RWPE2 (cell line): Measurements from ENCODE around the gene ELMO3.

Experiments
- ATAC-seq: fragments of 200-7000 bp; cut with Tn5 transposase; 3 replicates; pipeline ENCODE4 v1.9.1; 2021; ENCODE audit warnings: low read depth
- DNase-seq: peaks from one replicate; pipeline ENCODE4 v3.0.0-alpha.2; 2020; ENCODE audit warnings: low spot score
- H3K27ac ChIP-seq: fragments of 450-650 bp; 2 replicates; pipeline ENCODE4 v1.5.1; 2017; ENCODE audit warnings: mild to moderate bottlenecking; ENCODE audit not compliant: poor library complexity, severe bottlenecking
- H3K27me3 ChIP-seq: fragments of 250-450 bp; sonication (Bioruptor Pico); 2 replicates; pipeline ENCODE4 v1.5.1; 2021; ENCODE audit warnings: mild to moderate bottlenecking, moderate library complexity; ENCODE audit not compliant: insufficient read depth, poor library complexity, severe bottlenecking
- H3K36me3 ChIP-seq: fragments of 250-450 bp; sonication (Bioruptor Pico); 2 replicates; pipeline ENCODE4 v1.5.1; 2020; ENCODE audit warnings: low read depth, mild to moderate bottlenecking, moderate library complexity
- H3K4me1 ChIP-seq: fragments of 250-450 bp; sonication (Bioruptor Pico); 2 replicates; pipeline ENCODE4 v1.5.1; 2021; ENCODE audit warnings: mild to moderate bottlenecking, moderate library complexity; ENCODE audit not compliant: insufficient read depth, poor library complexity, severe bottlenecking
- H3K4me3 ChIP-seq: fragments of 250-450 bp; sonication (Bioruptor Pico); 2 replicates; pipeline ENCODE4 v1.5.1; 2021; ENCODE audit warnings: mild to moderate bottlenecking, moderate library complexity; ENCODE audit not compliant: severe bottlenecking
- H3K9me3 ChIP-seq: fragments of 250-450 bp; sonication (Bioruptor Pico); 2 replicates; pipeline ENCODE4 v1.5.1; 2021; ENCODE audit warnings: mild to moderate bottlenecking, moderate library complexity; ENCODE audit not compliant: severe bottlenecking
- TF ChIP-seq, protein P1 (sequence below): fragments of 450-650 bp; IDR thresholded peaks from one replicate; pipeline ENCODE4 v1.5.1; 2017; ENCODE audit warnings: mild to moderate bottlenecking, moderate library complexity; ENCODE audit not compliant: poor library complexity, severe bottlenecking

The ELMO3 gene

GRCh38 chr16:67196881-67197280 is 2.0 kb upstream of the ELMO3 start:
- Histone ChIP-seq H3K27me3 (no peaks in the 10 kb centered on the region), H3K4me1 (peaks cover 9% of the 10 kb centered on the region), H3K9me3 (no peaks in the 10 kb centered on the region), H3K27ac (peak overlapping the region; percentile 78), H3K4me3 (no peak overlapping the region), H3K36me3 (peaks cover 78% of the 10 kb centered on the region)
- DNase-seq = no peak
- TF ChIP-seq, protein P1, sequence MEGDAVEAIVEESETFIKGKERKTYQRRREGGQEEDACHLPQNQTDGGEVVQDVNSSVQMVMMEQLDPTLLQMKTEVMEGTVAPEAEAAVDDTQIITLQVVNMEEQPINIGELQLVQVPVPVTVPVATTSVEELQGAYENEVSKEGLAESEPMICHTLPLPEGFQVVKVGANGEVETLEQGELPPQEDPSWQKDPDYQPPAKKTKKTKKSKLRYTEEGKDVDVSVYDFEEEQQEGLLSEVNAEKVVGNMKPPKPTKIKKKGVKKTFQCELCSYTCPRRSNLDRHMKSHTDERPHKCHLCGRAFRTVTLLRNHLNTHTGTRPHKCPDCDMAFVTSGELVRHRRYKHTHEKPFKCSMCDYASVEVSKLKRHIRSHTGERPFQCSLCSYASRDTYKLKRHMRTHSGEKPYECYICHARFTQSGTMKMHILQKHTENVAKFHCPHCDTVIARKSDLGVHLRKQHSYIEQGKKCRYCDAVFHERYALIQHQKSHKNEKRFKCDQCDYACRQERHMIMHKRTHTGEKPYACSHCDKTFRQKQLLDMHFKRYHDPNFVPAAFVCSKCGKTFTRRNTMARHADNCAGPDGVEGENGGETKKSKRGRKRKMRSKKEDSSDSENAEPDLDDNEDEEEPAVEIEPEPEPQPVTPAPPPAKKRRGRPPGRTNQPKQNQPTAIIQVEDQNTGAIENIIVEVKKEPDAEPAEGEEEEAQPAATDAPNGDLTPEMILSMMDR = no peak
- no peak for ATAC-seq

DNA sequence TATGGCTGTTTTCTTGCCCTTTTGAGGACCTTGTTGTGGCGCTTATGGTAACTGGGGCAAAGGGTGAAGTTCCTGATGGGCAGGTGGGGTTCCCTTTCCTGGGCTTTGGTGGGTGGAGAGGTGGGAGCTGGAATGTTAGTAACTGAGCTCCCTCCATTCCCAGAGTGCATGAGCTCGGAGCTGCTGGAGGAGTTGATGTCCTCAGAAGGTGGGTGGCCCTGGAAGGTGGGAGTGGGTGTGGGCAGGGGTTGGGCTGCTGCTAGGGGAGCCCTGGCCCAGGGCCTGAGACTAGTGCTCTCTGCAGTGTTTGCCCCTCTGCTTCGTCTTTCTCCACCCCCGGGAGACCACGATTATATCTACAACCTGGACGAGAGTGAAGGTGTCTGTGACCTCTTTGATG is 1.2 kb upstream of the ELMO3 start:
- Histone ChIP-seq H3K4me3 (no peak overlapping the region), H3K9me3 (no peaks in the 10 kb centered on the region), H3K36me3 (peaks cover 86% of the 10 kb centered on the region), H3K27ac (peak overlapping the region; percentile 78), H3K27me3 (no peaks in the 10 kb centered on the region), H3K4me1 (peaks cover 9% of the 10 kb centered on the region)
- ATAC-seq = no peak
- peak; percentile 45 for DNase-seq
- TF ChIP-seq, protein P1 = no peak

DNA sequence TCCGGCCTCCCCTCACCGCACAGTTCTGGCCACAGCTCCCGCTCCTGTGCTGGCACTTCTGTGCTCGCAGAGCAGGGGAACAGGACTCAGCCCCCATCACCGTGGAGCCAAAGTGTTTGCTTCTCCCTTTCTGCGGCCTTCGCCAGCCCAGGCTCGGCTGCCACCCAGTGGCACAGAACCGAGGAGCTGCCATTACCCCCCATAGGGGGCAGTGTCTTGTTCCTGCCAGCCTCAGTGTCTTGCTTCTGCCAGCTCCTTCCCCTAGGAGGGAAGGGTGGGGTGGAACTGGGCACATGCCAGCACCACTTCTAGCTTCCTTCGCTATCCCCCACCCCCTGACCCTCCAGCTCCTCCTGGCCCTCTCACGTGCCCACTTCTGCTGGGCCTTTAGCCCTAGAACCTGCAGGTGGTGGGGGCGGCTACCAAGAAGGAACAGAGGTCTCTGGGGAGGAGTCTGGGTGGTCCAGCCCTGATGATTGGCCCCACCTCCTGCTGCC is 645 bp upstream of the ELMO3 start:
- peak; percentile 48 for ATAC-seq
- Histone ChIP-seq H3K4me1 (peaks cover 7% of the 10 kb centered on the region), H3K27me3 (no peaks in the 10 kb centered on the region), H3K36me3 (peaks cover 84% of the 10 kb centered on the region), H3K4me3 (no peak overlapping the region), H3K27ac (peak overlapping the region; percentile 78), H3K9me3 (no peaks in the 10 kb centered on the region)
- DNase-seq = peak; percentile 79
- TF ChIP-seq, protein P1 = peak; percentile 86

DNA sequence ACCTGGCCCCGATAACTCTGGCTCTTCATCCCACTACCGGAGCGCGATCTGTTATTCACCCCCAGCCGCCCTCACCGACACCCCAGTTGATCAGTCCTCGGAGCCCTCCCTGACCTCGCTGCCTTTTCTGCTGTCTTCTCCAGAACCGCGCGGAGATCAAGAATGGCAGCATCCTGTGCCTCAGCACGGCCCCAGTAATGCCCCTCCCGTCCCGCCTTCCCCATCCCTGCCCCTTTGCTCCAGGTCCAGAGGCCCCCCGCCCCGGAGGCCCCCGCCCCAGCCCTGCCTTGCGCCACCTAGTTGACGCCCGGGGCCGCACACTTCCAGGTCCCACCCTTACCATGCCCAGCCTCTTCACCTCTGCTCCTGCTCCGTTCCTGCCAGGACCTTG is 872 bp downstream of the ELMO3 start:
- Histone ChIP-seq H3K4me3 (peak overlapping the region; percentile 48), H3K9me3 (no peaks in the 10 kb centered on the region), H3K27me3 (no peaks in the 10 kb centered on the region), H3K27ac (peak overlapping the region; percentile 78), H3K4me1 (peaks cover 6% of the 10 kb centered on the region), H3K36me3 (peaks cover 69% of the 10 kb centered on the region)
- ATAC-seq = peak; percentile 37
- peak; percentile 64 for DNase-seq
- TF ChIP-seq, protein P1 = peak; percentile 80

- H3K36me3 ChIP-seq = peaks cover 62% of the 10 kb centered on the region
- DNase-seq = peak; percentile 61
Measured at GRCh38 chr16:67200491-67200890, 1.6 kb downstream of the ELMO3 start.

More at GRCh38 chr16:67200491-67200890, 1.6 kb downstream of the ELMO3 start:
- Histone ChIP-seq H3K27me3 (no peaks in the 10 kb centered on the region), H3K4me3 (peak overlapping the region; percentile 48), H3K9me3 (no peaks in the 10 kb centered on the region), H3K4me1 (peaks cover 6% of the 10 kb centered on the region), H3K27ac (peak overlapping the region; percentile 78)
- no peak for ATAC-seq
- TF ChIP-seq, protein P1 = no peak
